Stimulated activated CD4-positive, alpha-beta T cell treated with anti-CD3 and anti-CD28 coated beads, Interleukin-12 subunit alpha, Interleukin-12 subunit beta, amount 100 ng/mL, for 4 hours (primary cell): Measurements from ENCODE around the gene BRIX1.
"Not testable (repeated sequence)": the region's sequence is repeated elsewhere in the genome, so short reads cannot be mapped to it uniquely, and the experiment has no call there.

Experiments
- DNase-seq: peaks from one replicate; pipeline ENCODE4 v3.0.0-alpha.2; 2020

BRIX1 gene

DNA sequence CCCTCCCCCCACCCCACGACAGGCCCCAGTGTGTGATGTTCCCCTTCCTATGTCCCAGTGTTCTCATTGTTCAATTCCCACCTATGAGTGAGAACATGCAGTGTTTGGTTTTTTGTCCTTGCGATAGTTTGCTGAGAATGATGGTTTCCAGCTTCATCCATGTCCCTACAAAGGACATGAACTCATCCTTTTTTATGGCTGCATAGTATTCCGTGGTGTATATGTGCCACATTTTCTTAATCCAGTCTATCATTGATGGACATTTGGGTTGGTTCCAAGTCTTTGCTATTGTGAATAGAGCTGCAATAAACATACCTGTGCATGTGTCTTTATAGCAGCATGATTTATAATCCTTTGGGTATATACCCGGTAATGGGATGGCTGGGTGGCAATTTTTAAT is 56.1 kb downstream of the BRIX1 start:
- DNase-seq: not testable (repeated sequence)
